ENCODE results near the gene SLC22A2. TPM values are rescaled to one million over a fixed set of nuclear protein-coding genes. Genes with fewer than 3 reads are reported as not detected.

The SLC22A2 gene
- total RNA-seq, 1 experiment from 2014 or later, result 0.96 TPM

GRCh38 chr6:160273750-160274149 is 15.1 kb upstream of the SLC22A2 start:
- POLR2A ChIA-PET, result no interaction called here
- H3K4me1 Mint-ChIP-seq, result peaks cover 22% of the 10 kb centered on the region
- no peak for DNase-seq (ENCODE audit: low spot score)
- CTCF ChIA-PET, result interaction anchor here (1.4 kb wide), 1 partner anchor 182 kb away, joined by 3 read pairs; no protein-coding TSS in a partner anchor
- no peaks in the 10 kb centered on the region for H3K36me3 Mint-ChIP-seq
- no peak overlapping the region for H3K27ac Mint-ChIP-seq
- no peaks in the 10 kb centered on the region for H3K9me3 Mint-ChIP-seq
- TF ChIP-seq ZBTB21 (CRISPR knock-in tag; IDR thresholded peaks at IDR 0.05; ENCODE audit: borderline replicate concordance) (no peak), SMAD3 (CRISPR knock-in tag; IDR thresholded peaks at IDR 0.05; ENCODE audit: borderline replicate concordance) (no peak), ETV6 (CRISPR knock-in tag; IDR thresholded peaks at IDR 0.05) (no peak), ZNF425 (CRISPR knock-in tag; conservative IDR thresholded peaks at IDR 0.05) (no peak), ZNF219 (CRISPR knock-in tag; IDR thresholded peaks at IDR 0.05; ENCODE audit: borderline replicate concordance) (no peak), ARID4B (CRISPR knock-in tag; IDR thresholded peaks at IDR 0.05; ENCODE audit: borderline replicate concordance) (no peak), ZNF121 (CRISPR knock-in tag; IDR thresholded peaks at IDR 0.05) (no peak), CDX4 (CRISPR knock-in tag; IDR thresholded peaks at IDR 0.05; ENCODE audit: borderline replicate concordance) (no peak), HMGXB4 (CRISPR knock-in tag; IDR thresholded peaks at IDR 0.05) (no peak), ZNF532 (CRISPR knock-in tag; IDR thresholded peaks at IDR 0.05; ENCODE audit: borderline replicate concordance) (no peak)
- ATAC-seq, result no peak
- H3K27me3 Mint-ChIP-seq (ENCODE audit: low read depth), result no peaks in the 10 kb centered on the region
- no peak overlapping the region for H3K4me3 Mint-ChIP-seq

- H3K9me3 Mint-ChIP-seq, result no peaks in the 10 kb centered on the region
- no peaks in the 10 kb centered on the region for H3K36me3 Mint-ChIP-seq
- DNase-seq (ENCODE audit: low spot score) (no peak), ATAC-seq (no peak)
- ChIA-PET CTCF (interaction anchor here (1.1 to 1.4 kb wide), 2 partner anchors 51 to 182 kb away, joined by 3 read pairs; no protein-coding TSS in a partner anchor), POLR2A (no interaction called here)
- peaks cover 17% of the 10 kb centered on the region for H3K4me1 Mint-ChIP-seq
- H3K4me3 Mint-ChIP-seq, result no peak overlapping the region
- H3K27me3 Mint-ChIP-seq (ENCODE audit: low read depth), result no peaks in the 10 kb centered on the region
- H3K27ac Mint-ChIP-seq, result no peak overlapping the region
- TF ChIP-seq ZNF512 (CRISPR knock-in tag; IDR thresholded peaks at IDR 0.05; ENCODE audit: borderline replicate concordance) (no peak), ZNF423 (CRISPR knock-in tag; IDR thresholded peaks at IDR 0.05) (no peak), JAZF1 (CRISPR knock-in tag; IDR thresholded peaks at IDR 0.05) (no peak), SOX15 (CRISPR knock-in tag; IDR thresholded peaks at IDR 0.05) (no peak), IRF1 (CRISPR knock-in tag; IDR thresholded peaks at IDR 0.05) (no peak), ZNF425 (CRISPR knock-in tag; conservative IDR thresholded peaks at IDR 0.05) (no peak)
Measured at GRCh38 chr6:160273196-160273595, 14.6 kb upstream of the SLC22A2 start.
